Panc1 (cell line): ENCODE data around the gene FRMD1. TPM values are rescaled to one million over a fixed set of nuclear protein-coding genes. Genes with fewer than 3 reads are reported as not detected.

Source experiments
- ATAC-seq: fragments of 200-7000 bp; cut with Tn5 transposase; 2 replicates; pipeline ENCODE4 v1.9.1; 2020; ENCODE audit warnings: mild to moderate bottlenecking, moderate library complexity
- BruUV-seq: library from RNA; stranded (reverse); fragments of 400-500 nt; replicated peaks from 2 replicates; lab custom pipeline; 2021; lab: Mats Ljungman, UMichigan
- CTCF ChIA-PET: fragments of 300-600 bp; sonication (Branson Sonifier 250); formaldehyde crosslinking; loops from one replicate; lab custom pipeline; 2022; ENCODE audit warnings: antibody characterized with exemption; lab: Charles Lee
- POLR2A ChIA-PET: fragments of 300-600 bp; sonication (Branson Sonifier 250); formaldehyde crosslinking; loops from one replicate; lab custom pipeline; 2022; ENCODE audit warnings: antibody characterized with exemption; lab: Charles Lee
- DNase-seq: peaks from one replicate; pipeline ENCODE4 v3.0.0-alpha.2; 2010; ENCODE audit warnings: low read depth, low spot score
- H3K27ac ChIP-seq: 2 replicates; pipeline ENCODE4 v1.5.1; 2011; ENCODE audit warnings: mild to moderate bottlenecking, low read length, inconsistent platforms
- H3K27me3 ChIP-seq: fragments of 200-500 bp; sonication (Bioruptor generic); 2 replicates; pipeline ENCODE4 v1.6.0; 2014; ENCODE audit warnings: low read length, inconsistent platforms; ENCODE audit not compliant: control insufficient read depth, insufficient read depth
- H3K36me3 ChIP-seq: fragments of 200-500 bp; sonication (Bioruptor generic); 2 replicates; pipeline ENCODE4 v1.5.1; 2014; ENCODE audit warnings: inconsistent platforms, mild to moderate bottlenecking, low read length, moderate library complexity; ENCODE audit not compliant: control insufficient read depth, insufficient read depth
- H3K4me1 ChIP-seq: 2 replicates; pipeline ENCODE4 v1.5.1; 2011; ENCODE audit warnings: inconsistent platforms, mild to moderate bottlenecking, low read length, moderate library complexity; ENCODE audit not compliant: control insufficient read depth, insufficient read depth
- H3K4me3 ChIP-seq, 2 experiments: 2 replicates each; pipeline ENCODE4 v1.5.1; 2011 to 2012; ENCODE audit warnings: low read depth in 2 of 2, low read length in 2 of 2, mild to moderate bottlenecking in 2 of 2, inconsistent platforms in 1 of 2, moderate library complexity in 1 of 2
- H3K9me3 ChIP-seq: fragments of 200-500 bp; sonication (Bioruptor generic); 2 replicates; pipeline ENCODE4 v1.5.1; 2014; ENCODE audit warnings: low read depth, mild to moderate bottlenecking, inconsistent platforms, low read length, moderate library complexity; ENCODE audit not compliant: control insufficient read depth, insufficient read depth
- POLR2AphosphoS5 ChIP-seq: IDR thresholded peaks from 2 replicates; pipeline ENCODE4 v1.6.1; 2012; ENCODE audit warnings: mild to moderate bottlenecking, low read depth, low read length, moderate library complexity
- SIN3A ChIP-seq: IDR thresholded peaks from 2 replicates; pipeline ENCODE4 v1.6.1; 2012; ENCODE audit warnings: low read depth, mild to moderate bottlenecking, low read length, moderate library complexity, borderline replicate concordance; ENCODE audit not compliant: insufficient read depth
- TCF7L2 ChIP-seq: IDR thresholded peaks from 2 replicates; pipeline ENCODE4 v1.6.1; 2011; ENCODE audit warnings: mild to moderate bottlenecking, low read depth, low read length, inconsistent platforms
- in situ Hi-C: cut with HindIII; loops from 2 replicates; pipeline ENCODE4 v1.10.0; 2016; ENCODE audit warnings: low sequenced_read_pairs, low pct_unique_long_range_greater_than_20kb
- intact Hi-C: fragments of 100-400 bp; cut with micrococcal nuclease; formaldehyde crosslinking; loops from one replicate; pipeline ENCODE4 v1.10.0; 2022; ENCODE audit not compliant: unreplicated experiment
- total RNA-seq: library from RNA; stranded (reverse); gene quantifications from one replicate; pipeline ENCODE4 v1.2.1, GENCODE V29; 2021; ENCODE audit not compliant: unreplicated experiment
- TF ChIP-seq, protein P1 (sequence below): fragments of 450-650 bp; IDR thresholded peaks from 2 replicates; pipeline ENCODE4 v1.5.1; 2017; ENCODE audit warnings: mild to moderate bottlenecking
- TF ChIP-seq, protein P2 (sequence below), 2 experiments: IDR thresholded peaks; 2 replicates each; pipeline ENCODE4 v1.6.1; 2011 to 2012; ENCODE audit warnings: low read depth in 2 of 2, control low read depth in 1 of 2, low read length in 1 of 2, mild to moderate bottlenecking in 1 of 2, moderate library complexity in 1 of 2; ENCODE audit not compliant: insufficient read depth in 1 of 2

Gene FRMD1
- total RNA-seq, 1 experiment from 2014 or later: 0.15 TPM

DNA sequence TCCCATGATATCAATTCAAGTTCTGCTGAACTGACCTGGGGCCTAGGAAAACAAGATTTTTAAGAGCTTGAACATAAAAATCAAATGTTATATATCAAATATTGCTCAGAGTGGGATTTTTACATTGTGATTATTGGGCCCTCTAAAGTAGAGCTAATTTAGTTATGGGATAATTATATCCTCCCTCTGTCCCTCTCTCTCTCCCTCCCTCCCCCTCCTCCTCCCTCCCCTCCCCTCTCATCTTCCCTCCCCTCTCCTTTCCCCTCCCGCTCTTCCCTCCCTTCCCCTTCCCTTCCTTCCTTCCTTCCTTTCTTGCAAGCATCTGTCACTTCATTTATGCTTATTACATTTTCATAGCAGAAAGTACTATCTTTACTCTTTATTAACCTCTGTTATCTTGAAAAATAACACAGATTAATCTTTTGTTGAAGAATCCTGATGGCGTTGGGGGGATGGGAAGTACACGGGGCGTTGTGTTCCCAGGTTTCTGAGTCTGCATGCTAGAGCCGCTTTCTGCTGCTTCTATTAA lies 48.7 kb downstream of the FRMD1 start:
- Histone ChIP-seq H3K27me3 (no peaks in the 10 kb centered on the region), H3K27ac (no peak overlapping the region), H3K4me1 (peaks cover 16% of the 10 kb centered on the region), H3K4me3 (no peak overlapping the region), H3K36me3 (no peaks in the 10 kb centered on the region), H3K9me3 (no peaks in the 10 kb centered on the region)
- ATAC-seq (no peak), DNase-seq (no peak)
- no TSS peak for BruUV-seq
- ChIA-PET CTCF (no interaction called here), POLR2A (no interaction called here)
- TF ChIP-seq, protein P1, sequence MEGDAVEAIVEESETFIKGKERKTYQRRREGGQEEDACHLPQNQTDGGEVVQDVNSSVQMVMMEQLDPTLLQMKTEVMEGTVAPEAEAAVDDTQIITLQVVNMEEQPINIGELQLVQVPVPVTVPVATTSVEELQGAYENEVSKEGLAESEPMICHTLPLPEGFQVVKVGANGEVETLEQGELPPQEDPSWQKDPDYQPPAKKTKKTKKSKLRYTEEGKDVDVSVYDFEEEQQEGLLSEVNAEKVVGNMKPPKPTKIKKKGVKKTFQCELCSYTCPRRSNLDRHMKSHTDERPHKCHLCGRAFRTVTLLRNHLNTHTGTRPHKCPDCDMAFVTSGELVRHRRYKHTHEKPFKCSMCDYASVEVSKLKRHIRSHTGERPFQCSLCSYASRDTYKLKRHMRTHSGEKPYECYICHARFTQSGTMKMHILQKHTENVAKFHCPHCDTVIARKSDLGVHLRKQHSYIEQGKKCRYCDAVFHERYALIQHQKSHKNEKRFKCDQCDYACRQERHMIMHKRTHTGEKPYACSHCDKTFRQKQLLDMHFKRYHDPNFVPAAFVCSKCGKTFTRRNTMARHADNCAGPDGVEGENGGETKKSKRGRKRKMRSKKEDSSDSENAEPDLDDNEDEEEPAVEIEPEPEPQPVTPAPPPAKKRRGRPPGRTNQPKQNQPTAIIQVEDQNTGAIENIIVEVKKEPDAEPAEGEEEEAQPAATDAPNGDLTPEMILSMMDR: no peak
- TF ChIP-seq, protein P2, sequence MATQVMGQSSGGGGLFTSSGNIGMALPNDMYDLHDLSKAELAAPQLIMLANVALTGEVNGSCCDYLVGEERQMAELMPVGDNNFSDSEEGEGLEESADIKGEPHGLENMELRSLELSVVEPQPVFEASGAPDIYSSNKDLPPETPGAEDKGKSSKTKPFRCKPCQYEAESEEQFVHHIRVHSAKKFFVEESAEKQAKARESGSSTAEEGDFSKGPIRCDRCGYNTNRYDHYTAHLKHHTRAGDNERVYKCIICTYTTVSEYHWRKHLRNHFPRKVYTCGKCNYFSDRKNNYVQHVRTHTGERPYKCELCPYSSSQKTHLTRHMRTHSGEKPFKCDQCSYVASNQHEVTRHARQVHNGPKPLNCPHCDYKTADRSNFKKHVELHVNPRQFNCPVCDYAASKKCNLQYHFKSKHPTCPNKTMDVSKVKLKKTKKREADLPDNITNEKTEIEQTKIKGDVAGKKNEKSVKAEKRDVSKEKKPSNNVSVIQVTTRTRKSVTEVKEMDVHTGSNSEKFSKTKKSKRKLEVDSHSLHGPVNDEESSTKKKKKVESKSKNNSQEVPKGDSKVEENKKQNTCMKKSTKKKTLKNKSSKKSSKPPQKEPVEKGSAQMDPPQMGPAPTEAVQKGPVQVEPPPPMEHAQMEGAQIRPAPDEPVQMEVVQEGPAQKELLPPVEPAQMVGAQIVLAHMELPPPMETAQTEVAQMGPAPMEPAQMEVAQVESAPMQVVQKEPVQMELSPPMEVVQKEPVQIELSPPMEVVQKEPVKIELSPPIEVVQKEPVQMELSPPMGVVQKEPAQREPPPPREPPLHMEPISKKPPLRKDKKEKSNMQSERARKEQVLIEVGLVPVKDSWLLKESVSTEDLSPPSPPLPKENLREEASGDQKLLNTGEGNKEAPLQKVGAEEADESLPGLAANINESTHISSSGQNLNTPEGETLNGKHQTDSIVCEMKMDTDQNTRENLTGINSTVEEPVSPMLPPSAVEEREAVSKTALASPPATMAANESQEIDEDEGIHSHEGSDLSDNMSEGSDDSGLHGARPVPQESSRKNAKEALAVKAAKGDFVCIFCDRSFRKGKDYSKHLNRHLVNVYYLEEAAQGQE (IDR thresholded peaks at IDR 0.05; ENCODE audit: insufficient read depth in 1 of 2, low read depth in 2 of 2, low read length in 1 of 2): no peak
- no peak for TF ChIP-seq POLR2AphosphoS5
- no peak for TF ChIP-seq TCF7L2
- TF ChIP-seq SIN3A: no peak
- in situ Hi-C loops: no loop called here
- intact Hi-C loops: no loop called here

DNA sequence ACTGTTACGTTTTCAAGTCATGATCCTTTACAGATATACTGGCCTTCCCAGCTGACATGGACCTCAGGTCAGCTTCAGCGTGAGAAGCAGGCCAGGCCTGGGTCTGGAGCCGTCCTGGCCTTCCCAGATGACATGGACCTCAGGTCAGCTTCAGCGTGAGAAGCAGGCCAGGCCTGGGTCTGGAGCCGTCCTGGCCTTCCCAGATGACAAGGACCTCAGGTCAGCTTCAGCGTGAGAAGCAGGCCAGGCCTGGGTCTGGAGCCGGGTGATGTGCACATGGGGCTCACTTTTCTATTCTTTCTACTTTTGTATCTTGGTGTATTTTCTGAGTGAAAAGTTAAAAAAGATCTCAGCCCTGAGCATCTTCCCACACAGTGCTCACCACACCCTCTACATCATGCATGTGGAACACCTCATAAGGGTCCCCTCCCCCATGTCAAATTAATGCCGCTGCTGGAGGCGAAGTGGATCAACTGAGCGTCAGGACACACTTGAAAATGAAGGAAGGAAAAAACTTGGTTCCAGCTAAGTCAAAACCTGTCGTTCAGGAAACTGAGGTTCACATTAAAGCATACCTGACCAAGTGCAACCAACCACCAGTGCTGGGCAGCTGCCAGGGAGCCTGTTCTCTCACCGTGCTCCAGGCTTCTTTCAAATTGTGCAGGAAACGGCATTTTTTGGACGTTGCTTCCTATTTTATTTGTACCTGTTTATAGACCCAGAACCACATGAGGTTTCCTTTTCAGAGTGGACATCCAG lies 49.4 kb downstream of the FRMD1 start:
- H3K4me3 ChIP-seq: no peak overlapping the region
- TF ChIP-seq SIN3A (no peak), POLR2AphosphoS5 (no peak)
- TF ChIP-seq, protein P1: no peak
- TF ChIP-seq, protein P2 (IDR thresholded peaks at IDR 0.05; ENCODE audit: insufficient read depth in 1 of 2, low read depth in 2 of 2, low read length in 1 of 2): no peak
- ATAC-seq (no peak), DNase-seq (no peak)
- H3K36me3 ChIP-seq: no peaks in the 10 kb centered on the region
- POLR2A ChIA-PET: no interaction called here
- peaks cover 14% of the 10 kb centered on the region for H3K4me1 ChIP-seq
- CTCF ChIA-PET: no interaction called here
- in situ Hi-C loops (no loop called here), intact Hi-C loops (no loop called here)
- no peak overlapping the region; the same call in 1 of the 2 replicates for H3K27ac ChIP-seq
- BruUV-seq: no TSS peak
- no peaks in the 10 kb centered on the region for H3K27me3 ChIP-seq
- H3K9me3 ChIP-seq: no peaks in the 10 kb centered on the region
